Cardiac fibroblast (primary cell): ENCODE results near the gene ANKRD26.
A peak's percentile ranks its signal among the peaks of the same experiment; 100 is the strongest.

Source experiments
- DNase-seq, 2 donors: peaks; one replicate each; pipeline versions ENCODE4 v3.0.0 to v3.0.0-alpha.2; 2010; ENCODE audit warnings: low read depth in 2 of 2
- H3K4me3 ChIP-seq, 2 donors: replicated peaks in 1 of 2; 1 replicate in 1 of 2; 2 replicates in 1 of 2; pipeline ENCODE4 v1.5.1; 2011; ENCODE audit warnings: low read depth in 2 of 2, low read length in 2 of 2, mild to moderate bottlenecking in 2 of 2, moderate library complexity in 1 of 2
- TF ChIP-seq, protein P1 (sequence below): IDR thresholded peaks from one replicate; pipeline ENCODE4 v1.5.1; 2011; ENCODE audit warnings: low read depth, mild to moderate bottlenecking, low read length, inconsistent platforms

Gene ANKRD26

DNA sequence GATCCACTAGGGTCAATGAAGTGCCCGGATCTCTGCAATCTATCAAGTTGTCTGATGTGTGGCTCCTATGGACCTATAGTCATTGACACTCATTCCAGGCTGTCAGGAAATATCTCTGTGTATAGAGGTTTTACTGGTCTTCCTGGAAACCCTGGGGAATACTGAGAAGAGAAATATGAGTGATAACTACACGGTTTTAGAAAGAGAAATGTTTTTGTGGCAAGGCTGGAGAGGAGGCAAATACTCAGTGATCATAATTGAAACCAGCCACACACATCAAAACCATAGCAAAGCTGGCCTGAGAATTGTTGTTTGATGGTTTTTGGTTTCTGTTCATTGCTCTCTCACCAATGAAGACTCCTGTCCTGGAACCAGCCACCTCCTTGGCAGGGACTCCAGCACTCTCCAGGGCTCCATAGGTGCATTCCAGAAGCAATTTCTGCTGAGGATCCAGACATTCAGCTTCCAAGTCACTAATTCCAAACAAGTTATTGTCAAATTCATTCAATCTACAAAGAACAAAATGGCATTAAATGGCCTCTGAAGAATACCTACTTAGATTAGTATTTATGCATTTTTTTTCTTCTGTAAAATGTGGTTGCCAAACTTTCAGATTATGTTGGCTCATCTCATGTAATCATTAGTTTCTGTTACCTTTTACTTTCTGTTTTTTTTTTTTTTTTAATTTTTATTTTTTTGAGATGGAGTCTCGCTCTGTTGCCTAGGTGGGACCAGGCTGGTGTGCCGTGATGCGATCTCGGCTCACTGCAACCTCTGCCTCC is 131.0 kb downstream of the ANKRD26 start:
- no peak for DNase-seq
- TF ChIP-seq, protein P1, sequence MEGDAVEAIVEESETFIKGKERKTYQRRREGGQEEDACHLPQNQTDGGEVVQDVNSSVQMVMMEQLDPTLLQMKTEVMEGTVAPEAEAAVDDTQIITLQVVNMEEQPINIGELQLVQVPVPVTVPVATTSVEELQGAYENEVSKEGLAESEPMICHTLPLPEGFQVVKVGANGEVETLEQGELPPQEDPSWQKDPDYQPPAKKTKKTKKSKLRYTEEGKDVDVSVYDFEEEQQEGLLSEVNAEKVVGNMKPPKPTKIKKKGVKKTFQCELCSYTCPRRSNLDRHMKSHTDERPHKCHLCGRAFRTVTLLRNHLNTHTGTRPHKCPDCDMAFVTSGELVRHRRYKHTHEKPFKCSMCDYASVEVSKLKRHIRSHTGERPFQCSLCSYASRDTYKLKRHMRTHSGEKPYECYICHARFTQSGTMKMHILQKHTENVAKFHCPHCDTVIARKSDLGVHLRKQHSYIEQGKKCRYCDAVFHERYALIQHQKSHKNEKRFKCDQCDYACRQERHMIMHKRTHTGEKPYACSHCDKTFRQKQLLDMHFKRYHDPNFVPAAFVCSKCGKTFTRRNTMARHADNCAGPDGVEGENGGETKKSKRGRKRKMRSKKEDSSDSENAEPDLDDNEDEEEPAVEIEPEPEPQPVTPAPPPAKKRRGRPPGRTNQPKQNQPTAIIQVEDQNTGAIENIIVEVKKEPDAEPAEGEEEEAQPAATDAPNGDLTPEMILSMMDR = no peak

DNA sequence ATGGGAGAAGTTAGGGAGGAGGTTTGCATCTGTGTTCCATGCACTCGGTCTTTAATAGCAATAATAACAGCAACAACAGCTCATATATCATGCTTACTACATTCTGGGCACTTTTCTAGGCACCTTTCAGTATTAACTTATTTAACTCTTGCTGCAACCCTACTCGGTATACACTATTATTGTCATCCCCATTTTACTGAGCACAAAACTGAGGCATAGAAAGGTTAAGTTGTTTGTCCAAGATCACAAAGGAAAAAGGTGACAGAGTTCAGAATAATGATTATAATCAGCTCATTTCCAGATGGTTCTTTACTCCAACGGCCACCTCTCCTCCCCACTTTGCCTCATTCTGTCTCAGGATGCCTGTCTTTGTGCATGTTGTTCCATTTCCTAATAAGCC is 137.5 kb downstream of the ANKRD26 start:
- H3K4me3 ChIP-seq = no peak overlapping the region
- no peak for DNase-seq
- TF ChIP-seq, protein P1 = no peak

More for the DNA sequence above, 131.0 kb downstream of the ANKRD26 start:
- no peak overlapping the region for H3K4me3 ChIP-seq

DNA sequence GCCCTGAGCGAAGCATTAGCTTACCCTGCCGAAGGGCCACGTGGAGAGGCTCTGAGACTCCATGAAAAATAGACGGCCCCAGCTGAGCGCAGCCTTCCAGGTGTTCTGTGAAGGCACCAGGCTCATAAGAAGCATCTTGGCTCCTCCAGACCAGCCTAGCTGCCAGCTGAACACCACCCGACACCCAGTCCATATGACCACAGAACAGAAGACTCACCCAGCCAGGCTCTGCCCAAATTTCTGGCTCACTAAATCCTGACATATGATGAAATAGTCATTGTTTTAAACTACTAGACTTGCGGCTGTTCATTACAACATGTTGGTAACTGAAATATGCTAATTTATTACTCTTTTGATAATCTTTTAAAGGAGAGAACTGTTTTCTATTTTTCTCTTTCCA is 140.0 kb downstream of the ANKRD26 start:
- DNase-seq = peak in 1 of 2 donors; percentile 20
- H3K4me3 ChIP-seq = no peak overlapping the region
- TF ChIP-seq, protein P1 = no peak

DNA sequence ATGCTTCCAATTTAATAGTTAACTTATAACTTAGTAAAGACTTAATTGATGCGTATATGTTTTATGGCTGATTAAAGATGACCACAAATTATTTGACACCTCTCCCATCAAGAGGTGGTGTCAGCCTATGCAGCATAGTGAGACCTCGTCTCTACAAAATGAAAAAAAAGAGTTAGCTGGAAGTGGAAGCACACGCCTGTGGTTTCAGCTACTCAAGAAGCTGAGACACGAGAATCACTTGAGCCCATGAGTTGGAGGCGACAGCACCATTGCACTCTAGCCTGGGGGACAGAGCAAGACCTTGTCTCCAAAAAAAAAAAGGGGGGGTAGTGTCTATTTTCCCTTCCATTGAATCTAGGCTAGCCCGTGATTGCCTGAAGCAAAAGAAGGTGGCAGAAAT is 140.5 kb downstream of the ANKRD26 start:
- TF ChIP-seq, protein P1 = no peak
- DNase-seq = no peak

More for the DNA sequence above, 140.5 kb downstream of the ANKRD26 start:
- H3K4me3 ChIP-seq = no peak overlapping the region
